GM21447 (cell line): Measurements from ENCODE around the gene TTC4.
"Not testable (repeated sequence)": the region's sequence is repeated elsewhere in the genome, so short reads cannot be mapped to it uniquely, and the experiment has no call there.

Experiments
- ATAC-seq: cut with Tn5 transposase; IDR thresholded peaks from one replicate; pipeline ENCODE4 v1.9.1; 2021; ENCODE audit not compliant: unreplicated experiment

Gene TTC4

GRCh38 chr1:54745274-54745673, 29.6 kb downstream of the TTC4 start:
- ATAC-seq: no peak

- ATAC-seq: no peak
These were observed 30.2 kb downstream of the TTC4 start for GRCh38 chr1:54745864-54746263.

DNA sequence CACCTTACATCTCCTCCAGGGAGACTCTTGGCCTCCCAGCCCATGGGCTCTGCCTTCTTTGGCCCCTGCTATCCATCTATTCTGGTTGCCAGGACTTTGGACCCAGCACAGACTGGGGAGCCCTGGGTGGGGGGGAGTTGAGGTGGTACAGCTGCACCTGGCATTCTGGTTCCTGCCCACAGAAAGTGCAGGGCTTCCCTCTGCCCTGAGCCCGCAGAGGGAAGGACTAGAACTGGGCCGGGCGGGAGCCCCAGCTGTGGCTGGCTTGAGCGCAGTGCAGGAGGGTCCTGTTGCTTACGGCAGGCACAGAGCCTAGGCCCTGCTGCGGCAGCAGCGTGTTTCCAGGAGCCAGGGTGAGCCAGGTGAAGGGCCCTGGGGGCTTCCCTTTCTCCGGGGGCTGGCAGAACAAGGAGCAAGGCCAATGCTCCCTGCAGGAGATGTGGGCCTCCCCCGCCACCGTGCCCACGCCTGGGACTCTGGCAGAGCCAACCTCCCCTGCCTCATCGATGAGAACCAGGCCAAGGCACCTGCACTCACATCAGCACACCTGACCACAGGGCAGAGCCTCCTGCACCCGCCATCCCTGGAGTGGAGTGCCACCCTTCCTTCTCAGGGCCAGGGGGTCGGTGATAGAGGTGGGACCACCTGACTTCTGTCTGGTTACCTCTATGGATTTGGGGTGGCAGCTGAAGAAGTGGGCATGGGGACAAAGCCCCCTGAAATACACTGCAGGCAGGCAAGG, 32.6 kb downstream of the TTC4 start:
- no peak for ATAC-seq

GRCh38 chr1:54750596-54750995, 34.9 kb downstream of the TTC4 start:
- ATAC-seq: no peak

DNA sequence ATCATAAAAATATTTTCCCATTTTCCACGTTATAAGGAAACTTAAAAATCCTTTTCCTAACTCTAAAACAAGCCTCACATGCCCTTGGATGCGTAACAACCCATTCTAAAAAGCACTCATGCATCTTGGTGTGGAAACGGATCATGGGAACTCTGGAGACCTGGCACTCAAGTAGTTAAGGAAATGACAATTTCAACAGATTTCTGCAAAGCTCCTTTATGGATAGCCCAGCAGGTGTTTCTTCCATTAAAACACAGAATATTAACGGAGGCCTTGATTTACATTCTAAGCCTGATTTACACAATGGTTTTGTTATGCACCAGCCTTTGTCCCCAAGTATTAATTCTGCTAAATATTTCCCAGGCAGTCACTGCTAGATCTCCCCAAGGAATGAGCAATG, 35.8 kb downstream of the TTC4 start:
- ATAC-seq: no peak

DNA sequence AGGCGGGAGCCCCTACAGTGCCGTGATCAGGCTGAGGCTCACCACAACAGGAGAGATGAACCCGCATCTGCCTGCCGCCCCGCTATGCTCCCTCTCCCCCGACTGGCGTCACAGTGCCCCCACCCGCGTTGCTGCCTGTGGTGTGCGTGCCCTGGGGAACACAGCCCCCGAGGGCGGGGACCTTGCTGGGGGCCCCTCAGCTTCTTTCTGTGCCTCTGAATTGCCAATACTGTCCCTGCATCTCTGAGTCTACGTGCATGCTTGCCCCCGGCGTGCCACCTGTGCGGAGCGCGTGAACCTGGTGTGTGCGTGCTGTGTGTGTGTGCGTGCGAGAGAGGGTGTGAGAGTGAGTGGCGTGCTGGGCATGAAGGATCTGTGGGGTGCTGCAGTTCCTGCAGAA, 38.4 kb downstream of the TTC4 start:
- no peak for ATAC-seq

GRCh38 chr1:54754486-54755285, 39.0 kb downstream of the TTC4 start:
- ATAC-seq: no peak

DNA sequence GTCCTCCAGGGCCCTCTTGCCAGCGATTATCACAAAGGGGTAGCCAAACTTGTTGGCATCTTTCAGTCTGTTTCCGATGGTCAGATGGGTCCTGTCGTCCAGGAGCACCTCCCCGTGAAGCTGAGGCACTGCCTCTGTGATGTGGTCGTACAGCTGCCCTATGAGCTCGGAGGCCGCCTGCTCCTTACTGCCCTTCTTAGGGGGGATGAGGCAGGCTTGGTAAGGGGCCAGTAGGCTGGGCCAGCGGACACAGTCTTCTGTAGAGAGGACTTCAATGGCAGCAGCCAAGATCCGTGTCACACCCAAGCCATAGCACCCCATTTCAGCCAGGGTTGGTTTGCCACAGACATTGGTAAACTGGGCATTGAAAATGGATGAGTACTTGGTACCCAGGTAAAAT, 42.2 kb downstream of the TTC4 start:
- no peak for ATAC-seq

DNA sequence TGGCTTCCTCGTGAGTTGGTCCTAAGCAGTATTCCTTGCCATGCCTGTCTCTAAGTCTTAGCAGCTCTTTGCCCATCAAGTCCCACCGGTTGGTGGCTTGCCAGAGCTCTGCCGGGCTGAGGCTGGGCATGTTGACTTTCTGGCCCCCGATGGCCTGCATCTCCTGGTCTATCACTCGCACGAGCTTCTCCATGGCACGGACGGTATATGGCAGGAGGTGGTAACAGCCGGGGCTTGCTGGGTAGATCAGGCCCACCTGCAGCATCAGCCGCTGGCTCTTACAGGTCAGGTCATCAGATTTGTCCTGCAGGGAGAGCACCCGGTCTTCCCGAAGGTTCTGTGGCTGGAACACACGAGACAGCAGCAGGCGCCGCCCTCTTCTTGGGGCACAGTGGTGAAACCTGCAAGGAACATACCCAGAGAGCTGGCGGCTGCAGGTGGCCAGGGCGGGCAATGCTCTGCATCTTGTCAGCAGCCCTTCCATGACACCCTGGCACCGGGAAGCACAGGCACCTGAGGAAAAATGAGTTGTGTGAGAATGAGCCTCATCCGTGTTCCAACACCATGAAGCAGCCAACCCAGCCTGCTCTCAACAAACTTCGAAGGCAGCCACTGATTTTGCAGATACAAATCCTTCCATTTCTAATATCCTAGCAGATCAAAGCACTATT, 43.2 kb downstream of the TTC4 start:
- ATAC-seq: no peak

DNA sequence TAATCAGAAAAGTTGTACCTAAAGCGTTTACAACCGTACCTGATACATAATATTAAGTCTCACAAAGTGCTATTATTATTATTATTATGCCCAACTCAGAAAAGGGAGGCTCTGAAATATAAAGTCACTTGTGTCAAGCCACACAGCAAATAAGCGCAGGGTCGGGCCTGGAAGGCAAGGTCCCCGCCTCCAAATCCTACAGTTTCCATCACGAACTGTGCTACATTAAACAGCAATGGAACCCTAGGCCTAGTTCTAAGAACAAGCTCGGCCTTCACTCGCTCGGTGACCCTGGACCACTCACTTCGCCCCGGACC, 48.1 kb downstream of the TTC4 start:
- ATAC-seq: peak; percentile 3

DNA sequence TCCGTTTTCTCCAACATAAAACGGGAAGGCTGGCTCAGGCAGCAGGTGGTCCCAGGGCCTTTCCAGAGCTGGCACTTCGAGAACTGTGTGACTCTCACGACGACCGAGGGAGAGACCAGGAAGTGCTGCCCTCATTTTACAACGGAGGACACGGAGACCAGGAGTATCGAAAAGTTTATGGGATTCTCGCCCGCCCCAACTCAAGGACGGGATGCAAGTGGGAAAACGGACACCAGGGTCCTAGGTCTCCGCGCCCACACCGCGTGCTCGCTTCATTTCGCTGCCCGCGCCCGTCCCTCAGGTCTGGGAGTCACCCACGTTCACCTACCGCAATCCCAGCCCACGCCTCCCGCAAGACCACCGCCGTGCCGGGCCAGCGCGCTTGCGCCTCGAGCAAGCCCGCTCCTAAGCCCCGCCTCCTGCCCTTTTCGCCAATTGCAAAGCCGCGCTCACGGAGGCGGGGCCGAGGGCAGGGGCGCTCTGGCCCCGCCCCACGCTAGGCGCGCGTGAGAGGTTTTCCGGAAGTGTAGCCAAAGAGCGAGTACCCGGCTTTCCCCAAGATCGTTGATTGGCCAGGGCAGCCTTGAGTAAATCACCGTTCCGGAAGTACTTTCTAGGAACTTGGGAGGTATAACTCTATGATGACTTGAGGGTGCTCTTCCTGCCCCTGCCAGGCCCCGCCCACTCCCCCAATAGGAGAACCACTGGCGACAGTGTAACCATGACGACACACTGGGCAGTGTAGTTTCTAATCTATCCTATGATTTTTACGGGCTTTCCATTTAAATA, 48.7 kb downstream of the TTC4 start, which contains the start of gene PARS2:
Gene PARS2 (minus strand): TSS at position 391 of the 789 bp plus-strand sequence. CDS start 5,362 bp downstream, outside the sequence.
- ATAC-seq: peak; percentile 92

- peak; percentile 11 for ATAC-seq
These were observed 49.4 kb downstream of the TTC4 start for GRCh38 chr1:54764922-54765561.

GRCh38 chr1:54766726-54767125, 51.1 kb downstream of the TTC4 start:
- no peak for ATAC-seq

DNA sequence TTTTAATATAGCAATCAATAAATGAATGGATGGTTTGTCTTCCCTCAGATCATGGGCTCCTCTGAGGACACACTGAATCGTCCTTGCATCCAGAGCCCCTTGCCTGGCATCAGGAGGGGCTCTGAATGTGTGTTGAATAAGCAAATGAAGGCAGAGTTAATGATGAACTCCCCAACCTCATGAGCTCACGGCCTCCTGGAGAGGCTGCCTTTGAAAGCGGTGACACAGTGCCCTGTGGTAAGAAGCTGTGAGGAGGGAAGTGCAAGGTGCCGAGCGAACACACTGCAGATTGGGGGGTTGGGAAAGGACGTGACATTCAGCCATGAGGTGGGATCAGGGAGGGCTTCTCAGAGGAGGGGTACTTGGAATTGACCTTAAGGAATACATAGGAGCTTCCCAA, 51.9 kb downstream of the TTC4 start:
- ATAC-seq: no peak

DNA sequence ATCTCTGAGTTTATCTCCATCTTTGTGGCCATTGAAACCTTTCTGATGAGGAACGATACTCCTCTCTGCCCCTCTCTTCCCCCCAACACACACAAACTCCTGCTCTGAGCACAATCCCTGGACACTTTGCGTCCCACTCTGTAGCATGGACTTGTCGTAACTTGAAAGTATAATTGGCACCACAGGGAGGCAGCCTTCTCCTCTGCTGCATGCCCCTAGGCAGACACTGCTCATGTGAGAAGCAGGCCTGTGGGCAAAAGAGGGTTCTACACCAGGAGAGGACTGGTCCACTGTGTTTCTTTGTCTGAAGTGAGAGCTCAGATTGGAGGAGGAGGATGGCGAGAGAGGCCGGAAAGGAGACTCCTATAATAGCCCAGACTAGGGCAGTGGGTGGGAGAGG, 52.4 kb downstream of the TTC4 start:
- no peak for ATAC-seq

DNA sequence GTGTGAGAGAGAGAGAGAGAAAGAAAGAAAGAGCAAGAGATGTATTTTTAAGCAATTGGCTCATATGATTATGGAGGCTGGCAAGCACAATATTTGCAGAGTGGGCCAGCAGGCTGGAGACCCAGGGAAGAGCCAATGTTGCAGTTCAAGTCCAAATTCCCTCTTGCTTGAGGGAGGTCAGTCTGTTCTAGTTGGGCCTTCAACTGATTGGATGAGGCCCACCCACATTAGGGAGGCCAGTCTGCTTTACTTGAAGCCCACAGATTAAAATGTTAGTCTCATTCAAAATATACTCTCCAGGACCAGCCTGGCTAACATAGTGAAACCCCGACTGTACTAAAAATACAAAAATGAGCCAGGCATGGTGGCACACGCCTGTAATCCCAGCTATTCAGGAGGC, 57.3 kb downstream of the TTC4 start:
- ATAC-seq: no peak

DNA sequence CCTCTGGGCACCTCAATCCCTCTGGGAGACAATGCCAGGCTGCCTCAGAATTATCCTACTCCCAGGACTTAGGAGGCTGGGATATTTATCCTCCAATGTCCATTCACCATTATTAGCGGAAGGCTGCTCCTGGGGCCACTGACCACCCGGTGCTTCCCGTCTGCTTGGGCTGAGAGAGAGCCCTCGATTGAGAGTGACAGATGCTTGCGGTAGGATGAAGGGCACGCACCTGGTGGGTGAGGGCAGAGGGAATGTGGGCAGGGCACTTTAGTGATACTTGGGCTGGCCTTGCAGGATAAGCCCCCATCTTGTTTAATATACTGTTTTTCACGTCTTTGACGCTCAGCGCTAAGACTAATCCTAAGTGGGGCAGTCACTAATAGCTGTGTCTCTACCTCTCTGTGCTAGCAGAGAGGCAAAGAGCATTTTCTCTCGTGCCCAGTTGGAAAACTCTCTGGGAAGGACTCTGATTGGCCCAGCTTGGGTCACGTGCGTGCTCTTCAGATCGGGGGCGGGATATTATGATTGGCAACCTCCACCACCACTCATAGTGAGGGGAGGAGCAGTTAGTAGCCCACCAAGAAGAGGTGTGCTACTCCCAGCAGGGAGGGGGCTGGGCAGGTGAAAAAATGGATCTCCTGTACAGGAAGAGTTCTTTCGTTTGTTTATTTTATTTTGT, 59.3 kb downstream of the TTC4 start:
- ATAC-seq: no peak

DNA sequence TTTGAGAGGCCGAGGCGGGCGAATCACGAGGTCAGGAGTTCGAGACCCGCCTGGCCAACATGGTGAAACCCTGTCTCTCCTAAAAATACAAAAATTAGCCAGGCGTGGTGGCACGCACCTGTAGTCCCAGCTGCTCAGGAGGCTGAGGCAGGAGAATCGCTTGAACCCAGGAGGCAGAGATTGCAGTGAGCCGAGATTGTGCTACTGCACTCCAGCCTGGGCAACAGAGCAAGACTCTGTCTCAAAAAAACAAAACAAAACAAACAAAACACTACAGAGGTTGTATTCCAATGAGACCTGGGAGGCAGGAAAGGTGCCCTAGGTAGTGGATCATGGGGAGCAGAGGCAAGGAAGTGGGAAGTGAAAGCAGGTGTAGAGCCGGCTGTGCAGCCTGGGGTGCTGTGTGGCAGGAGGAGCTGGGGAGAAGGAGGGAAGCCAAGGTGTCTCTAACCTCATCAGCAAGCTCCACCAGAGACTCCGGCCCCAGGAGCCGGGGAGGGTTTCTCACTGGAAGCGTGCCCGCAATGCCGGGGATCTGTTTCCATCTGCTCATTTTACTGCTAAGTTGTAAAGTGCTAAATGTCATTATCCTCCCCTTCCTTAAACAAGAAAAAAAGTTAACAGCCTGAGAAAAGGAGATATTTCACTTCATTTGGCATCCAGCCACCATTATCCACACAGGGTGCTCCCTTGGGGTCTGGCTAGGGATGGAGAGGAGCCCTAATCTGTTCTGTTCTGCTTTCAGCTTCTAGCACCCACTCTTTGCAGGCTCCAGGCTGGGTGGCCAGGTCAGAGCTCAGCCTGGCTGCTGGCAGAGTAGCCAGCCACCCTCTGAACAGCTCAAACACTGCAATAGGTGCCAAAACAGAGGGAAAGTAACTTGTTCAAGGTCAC, 60.4 kb downstream of the TTC4 start:
- not testable (repeated sequence) for ATAC-seq

DNA sequence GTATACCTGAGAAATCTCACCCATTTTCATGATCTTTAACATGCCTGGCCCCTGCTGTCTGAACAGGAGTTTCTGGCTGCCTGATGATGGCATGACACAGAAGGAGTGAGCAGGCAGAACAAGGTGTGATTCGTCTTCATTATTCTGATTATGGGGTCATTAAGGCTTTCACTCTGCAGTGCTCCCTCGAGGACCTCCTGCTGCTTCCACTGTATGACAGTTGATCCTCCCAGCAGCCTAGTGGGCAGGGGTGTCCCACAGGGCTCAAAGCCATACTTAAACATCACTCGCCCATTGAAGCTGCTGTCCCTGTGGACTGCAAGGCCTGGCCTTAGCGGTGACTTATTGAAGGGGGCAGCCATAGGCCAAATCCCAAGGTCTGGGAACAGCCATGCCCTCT, 61.4 kb downstream of the TTC4 start:
- no peak for ATAC-seq
